Endothelial cell (in vitro differentiated cells): ENCODE results near the gene CIPC. TPM values are rescaled to one million over a fixed set of nuclear protein-coding genes. Genes with fewer than 3 reads are reported as not detected.

ENCODE experiments used
- DNase-seq: peaks from one replicate; pipeline ENCODE4 v3.0.0; 2021; ENCODE audit warnings: low spot score
- H3K27ac Mint-ChIP-seq: one replicate; pipeline ENCODE4 v1.8.0; 2021; ENCODE audit warnings: mixed read lengths, inconsistent platforms; ENCODE audit not compliant: unreplicated experiment
- H3K27me3 Mint-ChIP-seq: one replicate; pipeline ENCODE4 v1.8.0; 2021; ENCODE audit warnings: mild to moderate bottlenecking, moderate library complexity, mixed read lengths, inconsistent platforms; ENCODE audit not compliant: unreplicated experiment
- H3K36me3 Mint-ChIP-seq: one replicate; pipeline ENCODE4 v1.8.0; 2021; ENCODE audit warnings: mild to moderate bottlenecking, low read depth, mixed read lengths, inconsistent platforms; ENCODE audit not compliant: unreplicated experiment
- H3K4me1 Mint-ChIP-seq: one replicate; pipeline ENCODE4 v1.8.0; 2021; ENCODE audit warnings: mild to moderate bottlenecking, mixed read lengths, inconsistent platforms; ENCODE audit not compliant: unreplicated experiment
- H3K4me3 Mint-ChIP-seq: one replicate; pipeline ENCODE4 v1.8.0; 2021; ENCODE audit warnings: mild to moderate bottlenecking, mixed read lengths, inconsistent platforms; ENCODE audit not compliant: unreplicated experiment
- H3K9me3 Mint-ChIP-seq: one replicate; pipeline ENCODE4 v1.8.0; 2021; ENCODE audit warnings: mixed read lengths, inconsistent platforms; ENCODE audit not compliant: unreplicated experiment
- CTCF ChIP-seq: fragments of 200-600 bp; sonication (generic); IDR thresholded peaks from one replicate; pipeline ENCODE4 v1.5.0; 2021; ENCODE audit warnings: antibody characterized with exemption; ENCODE audit not compliant: unreplicated experiment
- long read RNA-seq: library from polyadenylated mRNA; unstranded; transcript quantifications from one replicate; pipeline ENCODE4 v2.0.0, GENCODE V29; 2020; ENCODE audit not compliant: unreplicated experiment
- total RNA-seq: library from RNA; stranded (reverse); fragmentation: NEBNext Ultra II Directional; extraction: Animal tissue kit (Norgen Biotek cat#: 25700); gene quantifications from one replicate; pipeline ENCODE4 v1.2.1, GENCODE V29; 2021; ENCODE audit not compliant: unreplicated experiment

The CIPC gene
- 42.4 TPM for total RNA-seq
- long read RNA-seq: 0 reads

GRCh38 chr14:77097700-77098528, at the start of gene CIPC:
Gene CIPC (plus strand): TSS chr14:77098258. CDS start chr14:77105709, 7,451 bp downstream.
- peak; percentile 98 for DNase-seq
- peaks cover 50% of the 10 kb centered on the region for H3K4me1 Mint-ChIP-seq

GRCh38 chr14:77051116-77051515, 46.9 kb upstream of the CIPC start:
- no peak for DNase-seq
- Mint-ChIP-seq H3K27ac (no peak overlapping the region), H3K36me3 (no peaks in the 10 kb centered on the region), H3K4me1 (no peaks in the 10 kb centered on the region), H3K9me3 (no peaks in the 10 kb centered on the region), H3K27me3 (peaks cover 6% of the 10 kb centered on the region), H3K4me3 (no peak overlapping the region)
- no peak for TF ChIP-seq CTCF

More at GRCh38 chr14:77097700-77098528, at the start of gene CIPC:
- peak within 1 kb of the TSS; percentile 97 for H3K27ac Mint-ChIP-seq
- H3K27me3 Mint-ChIP-seq: peaks cover 16% of the 10 kb centered on the region
- no peak for TF ChIP-seq CTCF
- H3K4me3 Mint-ChIP-seq: peak within 1 kb of the TSS; percentile 94
- no peaks in the 10 kb centered on the region for H3K9me3 Mint-ChIP-seq
- no peaks in the 10 kb centered on the region for H3K36me3 Mint-ChIP-seq

- Mint-ChIP-seq H3K9me3 (no peaks in the 10 kb centered on the region), H3K36me3 (no peaks in the 10 kb centered on the region), H3K4me1 (no peaks in the 10 kb centered on the region), H3K27me3 (peaks cover 4% of the 10 kb centered on the region), H3K4me3 (no peak overlapping the region), H3K27ac (peak overlapping the region; percentile 10)
- no peak for TF ChIP-seq CTCF
- no peak for DNase-seq
These were observed 45.6 kb upstream of the CIPC start for GRCh38 chr14:77052281-77053044.

- H3K27me3 Mint-ChIP-seq: peaks cover 4% of the 10 kb centered on the region
- no peak overlapping the region for H3K4me3 Mint-ChIP-seq
- H3K4me1 Mint-ChIP-seq: no peaks in the 10 kb centered on the region
- H3K36me3 Mint-ChIP-seq: no peaks in the 10 kb centered on the region
- H3K9me3 Mint-ChIP-seq: no peaks in the 10 kb centered on the region
- DNase-seq: peak; percentile 89
- H3K27ac Mint-ChIP-seq: no peak overlapping the region
- TF ChIP-seq CTCF: peak; percentile 91
These were observed 44.8 kb upstream of the CIPC start for GRCh38 chr14:77053046-77053841.
